HG02870 (cell line): Measurements from ENCODE around the gene GNAS.
"Not testable (repeated sequence)": the region's sequence is repeated elsewhere in the genome, so short reads cannot be mapped to it uniquely, and the experiment has no call there.

Experiments used
- ATAC-seq: cut with Tn5 transposase; IDR thresholded peaks from one replicate; pipeline ENCODE4 v1.9.1; 2021; ENCODE audit warnings: mild to moderate bottlenecking, moderate library complexity; ENCODE audit not compliant: unreplicated experiment

GNAS gene

DNA sequence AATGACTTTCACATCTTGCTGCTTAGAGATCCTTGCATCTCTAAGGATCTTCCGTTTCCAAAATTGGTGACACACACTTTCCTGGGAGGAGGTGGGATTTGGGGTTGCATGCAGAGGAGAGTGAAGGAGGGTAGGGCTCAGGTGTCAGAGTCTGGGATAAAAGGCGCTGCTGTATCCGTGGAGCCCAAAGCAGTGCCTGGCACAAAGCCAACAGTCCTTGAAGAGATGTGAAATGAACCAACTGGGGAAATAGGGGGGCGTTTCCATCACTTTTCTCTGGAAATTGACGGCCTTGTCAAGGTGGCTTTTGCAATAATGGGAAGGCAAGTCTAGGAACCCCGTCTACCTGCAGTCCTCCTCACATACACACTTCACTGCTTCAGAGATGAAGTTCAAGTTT, 69.0 kb downstream of the GNAS start:
- ATAC-seq: no peak

DNA sequence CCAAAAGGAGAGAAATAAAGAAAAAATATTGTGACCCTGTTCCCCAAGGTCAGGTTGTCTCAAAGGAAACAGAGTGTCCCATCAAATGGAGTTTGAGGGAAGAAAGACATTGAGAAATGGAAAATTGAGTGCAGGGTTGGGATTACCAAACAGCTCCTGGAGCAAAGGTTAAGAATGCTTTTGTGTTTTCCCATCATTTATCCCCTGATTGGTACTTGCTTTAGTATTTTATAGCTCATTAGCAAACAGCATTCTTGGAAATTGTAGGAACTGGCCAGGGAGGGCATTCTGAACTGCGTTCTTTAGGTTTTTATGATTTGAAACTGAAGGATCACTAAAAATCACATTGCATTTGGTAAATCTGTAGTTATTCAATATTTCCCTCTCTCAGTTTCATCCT, 69.5 kb downstream of the GNAS start:
- ATAC-seq: no peak

DNA sequence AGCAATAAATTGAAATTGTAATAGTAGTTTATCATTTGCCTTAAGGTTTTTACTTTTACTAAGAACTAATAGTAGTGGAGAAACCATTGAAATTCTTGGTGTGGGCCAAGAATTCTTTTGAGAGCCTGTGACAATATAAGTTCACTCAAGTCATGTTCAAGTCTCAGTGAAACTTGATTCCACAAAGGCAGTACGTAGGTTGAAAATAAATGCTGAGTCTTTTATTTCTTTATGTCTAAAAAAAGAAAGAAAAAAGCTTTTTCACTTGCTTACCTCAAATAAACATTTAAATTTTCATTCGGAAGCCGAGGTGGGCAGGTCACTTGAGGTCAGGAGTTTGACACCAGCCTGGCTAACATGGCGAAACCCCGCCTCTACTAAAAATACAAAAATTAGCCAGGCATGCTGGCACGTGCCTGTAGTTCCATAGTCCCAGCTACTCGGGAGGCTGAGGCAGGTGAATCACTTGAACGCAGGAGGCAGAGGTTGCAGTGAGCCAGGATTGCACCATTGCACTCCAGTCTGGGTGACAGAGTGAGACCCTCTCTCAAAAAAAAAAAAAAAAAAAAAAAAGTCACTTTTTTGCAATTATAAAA, 70.7 kb downstream of the GNAS start:
- ATAC-seq: no peak

DNA sequence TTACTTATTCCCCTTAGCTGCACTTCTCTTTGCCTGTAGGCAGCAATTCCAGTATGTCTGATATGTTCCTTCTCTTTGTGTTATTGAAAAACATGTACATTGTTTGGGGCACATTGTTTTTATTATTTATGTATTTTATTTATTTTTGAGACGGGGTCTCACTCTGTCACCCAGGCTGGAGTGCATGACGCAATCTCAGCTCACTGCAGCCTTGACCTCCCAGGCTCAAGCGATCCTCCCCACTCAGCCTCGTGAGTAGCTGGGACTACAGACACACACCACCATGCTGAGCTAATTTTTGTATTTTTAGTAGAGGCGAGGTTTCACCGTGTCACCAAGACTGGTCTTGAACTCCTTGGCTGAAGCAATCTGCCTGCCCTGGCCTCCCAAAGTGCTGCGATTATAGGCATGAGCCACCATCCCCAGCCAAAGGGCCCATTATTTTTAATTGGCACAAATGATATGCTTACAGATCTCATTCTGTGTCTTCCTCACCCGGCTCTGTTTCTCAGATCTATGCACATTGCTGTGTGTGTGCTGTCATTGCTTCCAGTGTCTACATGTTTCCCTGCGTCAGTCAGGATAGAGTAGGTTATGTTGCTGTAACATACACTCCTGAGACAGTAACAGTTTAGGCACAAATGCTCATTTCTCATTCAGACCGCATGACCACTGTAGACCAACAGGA, 74.4 kb downstream of the GNAS start:
- no peak for ATAC-seq

DNA sequence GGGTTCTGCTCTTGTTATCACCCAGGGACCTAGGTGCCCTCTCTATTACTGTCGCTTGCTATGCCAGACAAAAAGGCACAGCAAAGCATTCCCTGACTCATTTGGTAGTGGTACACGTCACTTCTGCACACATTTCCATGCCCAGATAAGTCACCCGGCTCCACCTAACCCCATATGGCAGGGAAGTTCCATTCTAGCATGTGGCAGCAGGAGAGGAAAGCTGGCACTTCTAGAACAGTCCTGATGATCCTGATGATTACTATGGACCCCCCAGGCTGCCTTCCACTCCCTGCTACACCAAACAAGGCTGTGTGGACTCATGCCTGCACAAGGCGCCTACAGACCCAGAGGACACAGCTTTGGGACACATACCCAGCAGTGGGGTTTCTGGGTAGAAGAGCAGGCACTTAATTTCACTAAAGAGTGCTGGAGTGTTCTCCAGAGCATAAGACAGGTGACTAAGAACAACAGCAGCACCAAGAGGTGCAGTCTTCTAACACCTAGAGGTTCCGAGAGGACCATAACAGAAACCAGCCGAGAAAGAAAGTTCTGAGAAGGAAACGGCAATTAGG, 75.1 kb downstream of the GNAS start:
- no peak for ATAC-seq

DNA sequence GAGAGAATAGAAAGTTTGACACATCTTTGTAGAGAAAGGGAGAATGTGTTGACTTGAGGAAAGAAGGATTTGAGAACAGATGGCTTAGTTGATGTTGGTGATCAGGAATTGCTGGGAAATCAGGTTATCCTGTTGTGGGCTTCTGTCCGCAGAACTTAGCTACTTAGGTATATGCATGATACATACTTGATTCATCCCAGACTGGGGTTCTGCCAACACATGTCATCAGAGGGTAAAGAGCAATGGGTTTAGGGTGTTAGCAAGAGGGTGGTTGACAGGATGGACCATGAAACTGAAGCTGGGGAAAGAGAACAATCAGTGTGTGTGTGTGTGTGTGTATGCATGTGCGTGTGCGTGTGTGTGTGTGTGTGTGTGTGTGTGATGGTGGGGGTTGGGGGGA, 78.0 kb downstream of the GNAS start:
- no peak for ATAC-seq

DNA sequence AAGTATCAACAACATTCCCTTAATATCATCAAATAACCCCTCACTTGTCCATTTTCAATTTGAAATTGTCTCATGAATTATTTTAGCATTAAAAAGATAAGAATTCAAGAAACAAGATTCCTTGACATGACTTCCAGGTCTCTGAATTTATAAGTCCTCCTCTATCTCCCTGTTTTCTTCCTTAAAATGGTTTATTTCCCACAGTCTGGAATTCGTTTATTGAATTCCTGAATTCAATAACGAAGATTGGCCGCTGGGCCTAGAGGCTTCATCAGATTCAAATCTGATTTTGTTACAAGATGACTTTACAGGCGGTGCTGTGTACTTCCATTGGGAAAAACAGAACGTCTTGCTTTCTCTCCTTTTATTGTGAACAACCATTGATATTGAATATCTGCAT, 79.7 kb downstream of the GNAS start:
- no peak for ATAC-seq

DNA sequence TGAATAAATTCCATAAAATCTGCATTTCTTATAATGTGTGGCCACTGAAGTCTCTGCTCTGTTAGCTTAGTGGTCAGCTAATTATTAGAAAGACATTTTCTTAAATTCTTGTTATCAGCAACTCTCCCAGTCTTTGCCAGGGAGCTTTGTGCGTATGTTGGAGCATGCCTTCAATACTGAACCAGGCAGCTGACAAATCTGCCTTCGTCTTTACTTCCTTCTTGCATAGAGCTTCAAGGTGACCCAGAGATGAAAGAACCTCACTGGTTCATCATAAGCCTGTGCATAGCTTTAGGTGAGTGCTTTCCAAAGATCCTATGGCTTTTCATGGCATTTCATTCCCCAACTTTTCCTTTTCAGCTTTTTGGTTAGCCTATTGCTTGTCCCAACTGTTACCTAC, 85.6 kb downstream of the GNAS start:
- no peak for ATAC-seq

DNA sequence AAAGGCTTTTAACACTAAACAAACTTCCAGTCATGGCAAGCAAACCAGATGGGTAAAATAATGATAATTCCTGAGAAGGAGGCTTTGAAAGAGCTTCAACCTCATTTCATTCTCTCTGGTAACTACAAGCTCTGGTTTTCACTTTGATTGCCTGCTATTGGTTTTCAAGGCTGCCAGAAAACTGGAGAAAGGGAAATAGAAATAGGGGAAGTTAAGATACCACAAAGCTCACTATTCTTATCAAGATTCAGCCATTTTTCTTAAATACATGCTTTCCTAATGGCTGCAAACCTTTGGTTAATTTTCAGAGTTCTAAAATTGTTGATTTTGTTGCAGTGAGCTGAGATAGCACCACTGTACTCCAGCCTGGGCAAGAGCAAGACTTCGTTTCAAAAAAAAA, 86.0 kb downstream of the GNAS start:
- ATAC-seq: no peak

DNA sequence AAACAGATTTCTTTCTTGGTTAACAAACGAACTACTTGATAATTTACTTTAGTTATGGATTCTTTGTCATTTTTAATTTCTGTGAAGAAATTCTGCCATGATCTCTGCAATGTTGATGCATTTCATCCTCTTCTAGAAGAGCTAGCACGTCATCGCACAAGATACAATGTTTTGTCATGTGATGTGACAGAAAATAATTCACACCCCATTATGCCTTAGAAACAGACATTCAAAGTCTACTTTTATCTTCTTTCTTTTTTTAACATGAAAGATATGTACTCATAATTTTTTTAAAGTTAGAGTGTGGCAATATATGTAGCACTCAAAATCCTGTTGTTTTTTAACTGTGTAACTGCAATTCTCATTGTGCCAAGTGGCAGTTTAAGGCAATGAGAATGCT, 89.0 kb downstream of the GNAS start:
- ATAC-seq: no peak

DNA sequence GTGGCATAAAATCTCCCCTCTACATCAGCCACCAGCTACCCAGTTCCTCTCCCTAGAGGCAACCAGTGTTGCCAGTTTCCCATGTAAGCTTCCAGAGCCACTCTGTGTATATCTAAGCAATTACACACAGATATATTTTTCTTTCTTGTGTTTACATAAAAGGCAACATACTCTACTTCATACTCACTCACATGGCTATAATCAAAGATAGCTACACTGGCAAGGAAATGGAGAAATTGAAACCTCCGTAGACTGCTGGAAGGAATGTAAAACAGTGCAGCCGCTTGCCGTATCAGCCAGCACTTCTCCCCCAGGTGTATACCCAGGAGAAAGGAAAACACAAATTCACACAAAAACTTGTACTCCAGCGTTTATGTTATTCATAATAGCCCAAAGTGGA, 90.0 kb downstream of the GNAS start:
- ATAC-seq: no peak

DNA sequence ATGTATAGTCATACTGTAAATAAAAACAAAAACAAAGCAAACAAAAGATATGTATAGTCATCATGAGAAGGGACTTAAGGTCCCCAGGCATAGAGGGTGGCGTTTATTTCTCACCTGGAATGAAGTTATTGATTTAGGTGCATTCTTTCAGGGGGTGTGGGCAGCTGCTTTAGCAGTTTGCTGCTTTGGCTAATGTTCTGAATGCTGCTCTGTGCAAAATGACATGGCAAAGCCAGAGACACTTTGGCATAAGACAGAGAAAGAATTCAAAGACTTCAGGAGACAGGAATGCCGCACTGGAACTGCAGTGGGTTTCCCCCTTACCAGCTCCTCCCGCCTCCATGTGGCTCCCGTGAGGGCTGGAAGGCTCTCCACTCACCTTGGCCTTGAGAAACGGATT, 92.1 kb downstream of the GNAS start:
- no peak for ATAC-seq

DNA sequence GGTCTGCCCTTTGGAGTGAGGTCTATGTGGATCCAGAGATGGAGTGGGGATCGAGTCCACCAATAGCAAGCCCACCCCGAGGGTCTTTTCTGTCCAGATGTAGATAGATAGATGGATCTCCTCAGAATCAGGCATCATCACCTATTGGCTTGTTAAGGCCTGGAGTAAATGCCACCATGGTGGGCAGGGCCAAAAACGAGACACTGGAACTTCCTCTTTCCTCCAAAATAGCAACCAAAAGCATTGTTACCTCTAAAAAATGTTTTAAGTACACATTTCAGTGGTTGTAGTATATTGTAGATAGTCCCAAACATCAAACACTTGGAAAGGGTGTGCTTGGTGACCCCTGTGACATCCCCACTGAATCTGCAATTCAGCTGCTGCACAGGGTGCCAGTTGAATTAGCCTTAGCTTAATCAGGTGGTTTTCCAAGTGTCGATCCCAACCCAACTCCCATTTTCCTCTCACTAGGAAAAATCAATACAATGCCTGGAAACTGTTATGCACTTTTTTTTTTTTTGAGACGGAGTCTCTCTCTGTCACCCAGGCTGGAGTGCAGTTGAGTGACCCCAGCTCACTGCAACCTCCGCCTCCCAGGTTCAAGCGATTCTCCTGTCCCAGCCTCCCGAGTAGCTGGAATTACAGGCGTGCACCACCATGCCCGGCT, 93.6 kb downstream of the GNAS start:
- ATAC-seq: no peak

DNA sequence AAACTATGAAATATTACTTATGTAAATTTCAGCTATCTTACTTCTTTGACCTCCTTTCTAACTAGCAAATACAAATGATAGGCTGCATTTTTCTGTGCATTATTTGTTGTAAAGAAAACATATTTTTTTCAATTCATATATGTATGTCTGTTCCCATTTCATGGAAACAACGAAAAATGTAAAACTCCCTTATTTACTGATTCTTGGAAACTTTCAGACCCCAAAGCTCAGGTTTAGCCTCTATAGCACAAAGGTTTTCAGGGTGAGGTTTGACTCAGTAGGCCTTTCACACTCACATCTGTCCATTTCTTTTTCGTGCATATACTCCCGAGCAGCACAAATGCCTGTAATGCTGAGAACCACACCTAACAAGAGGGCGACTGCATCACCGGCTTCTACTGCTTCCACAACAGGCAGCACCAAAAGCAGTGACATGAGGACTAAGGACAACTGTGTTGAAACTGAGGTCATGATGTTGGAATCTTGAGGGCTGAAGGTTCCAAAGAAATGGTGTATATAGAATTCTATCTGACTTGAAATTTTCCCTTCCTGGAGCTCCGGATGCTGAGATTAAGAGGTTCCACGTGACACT, 95.4 kb downstream of the GNAS start:
- not testable (repeated sequence) for ATAC-seq

DNA sequence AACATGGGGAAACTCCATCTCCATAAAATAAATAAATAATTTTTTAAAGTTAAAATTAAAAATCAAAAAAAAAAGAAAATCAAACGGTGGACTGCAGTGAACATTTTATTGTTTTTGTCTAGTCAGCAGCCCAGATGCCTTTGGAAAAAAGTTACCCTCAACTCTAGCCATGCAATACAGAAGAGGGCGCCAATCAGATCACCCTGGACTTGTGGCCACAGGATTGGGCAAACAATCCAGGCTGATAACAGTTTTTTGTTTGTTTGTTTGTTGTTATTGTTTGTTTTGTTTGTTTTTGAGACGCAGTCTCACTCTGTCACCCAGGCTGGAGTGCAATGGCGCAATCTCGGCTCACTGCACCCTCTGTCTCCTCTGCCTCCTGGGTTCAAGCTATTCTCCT, 98.1 kb downstream of the GNAS start:
- ATAC-seq: no peak

DNA sequence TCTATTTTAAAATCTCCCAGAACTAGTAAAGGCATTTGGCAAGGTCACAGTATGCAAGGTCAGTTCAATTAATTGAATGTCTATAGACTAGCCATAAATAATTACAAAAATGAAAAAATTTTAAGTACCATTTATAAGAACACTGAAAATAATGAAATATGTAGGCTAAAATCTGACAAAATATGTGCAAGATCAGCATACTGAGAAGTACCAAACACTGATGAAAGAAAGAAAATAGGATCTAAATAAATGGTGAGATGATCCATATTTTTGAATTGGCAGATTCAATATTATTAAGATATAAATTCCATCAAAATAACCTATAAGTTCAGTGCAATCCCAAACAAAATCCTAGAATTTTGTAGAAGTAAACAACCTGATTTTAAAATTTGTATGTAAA, 100.5 kb downstream of the GNAS start:
- ATAC-seq: no peak

DNA sequence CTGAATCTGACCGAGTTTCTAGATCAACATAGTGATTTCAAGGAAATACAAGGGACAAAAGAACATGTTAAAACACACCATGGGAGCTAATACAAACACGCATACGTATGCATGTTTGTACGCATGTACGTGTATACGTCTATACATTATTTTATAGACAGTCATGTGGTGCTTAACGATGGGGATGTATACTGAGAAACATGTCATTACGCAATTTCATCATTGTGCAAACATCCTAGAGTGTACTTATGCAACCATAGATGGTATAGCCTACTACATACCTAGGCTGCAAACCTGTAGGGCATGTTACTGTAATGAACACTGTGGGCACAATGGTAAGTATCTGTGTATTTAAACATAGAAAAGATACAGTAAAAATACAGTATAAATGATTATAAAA, 103.6 kb downstream of the GNAS start:
- no peak for ATAC-seq

DNA sequence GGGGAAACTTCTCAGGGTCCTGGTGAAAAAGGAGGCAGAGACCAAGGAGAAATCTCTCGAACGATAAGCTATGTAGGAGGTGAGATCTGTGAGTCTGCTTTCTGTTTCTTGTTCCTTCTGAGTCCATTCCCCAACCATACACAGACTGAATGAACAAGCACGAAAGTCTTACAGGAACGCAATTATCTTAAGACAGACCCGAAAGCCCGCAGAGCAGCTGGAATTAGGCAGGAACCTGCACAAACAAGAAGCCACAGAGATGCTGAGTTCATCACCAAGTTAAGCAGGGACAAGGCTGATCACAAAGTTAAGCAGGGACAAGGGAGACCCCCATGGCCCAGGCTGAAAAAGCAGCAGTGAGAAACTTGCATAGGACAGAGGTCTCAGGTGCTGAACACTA, 107.1 kb downstream of the GNAS start:
- ATAC-seq: no peak
